GM18502 (cell line): ENCODE measurements around the gene PPP2R2B.
A peak's percentile ranks its signal among the peaks of the same experiment; 100 is the strongest.

Experiments
- ATAC-seq: cut with Tn5 transposase; IDR thresholded peaks from one replicate; pipeline ENCODE4 v1.9.1; 2021; ENCODE audit warnings: mild to moderate bottlenecking; ENCODE audit not compliant: unreplicated experiment, poor library complexity

PPP2R2B gene

GRCh38 chr5:146671561-146672295 is 206.8 kb downstream of the PPP2R2B start:
- ATAC-seq = no peak

GRCh38 chr5:146669656-146670055 is 208.9 kb downstream of the PPP2R2B start:
- no peak for ATAC-seq

- no peak for ATAC-seq
Observed at GRCh38 chr5:146667633-146668272, 210.8 kb downstream of the PPP2R2B start.

GRCh38 chr5:146662229-146662628 is 216.3 kb downstream of the PPP2R2B start:
- ATAC-seq = peak; percentile 68

GRCh38 chr5:146660376-146660960 is 218.1 kb downstream of the PPP2R2B start:
- no peak for ATAC-seq

GRCh38 chr5:146659961-146660360 is 218.6 kb downstream of the PPP2R2B start:
- no peak for ATAC-seq

- no peak for ATAC-seq
Observed at GRCh38 chr5:146656703-146657102, 221.9 kb downstream of the PPP2R2B start.

GRCh38 chr5:146653560-146653959 is 225.0 kb downstream of the PPP2R2B start:
- no peak for ATAC-seq

GRCh38 chr5:146652547-146652946 is 226.0 kb downstream of the PPP2R2B start:
- ATAC-seq = no peak

GRCh38 chr5:146647656-146648199 is 230.8 kb downstream of the PPP2R2B start:
- ATAC-seq = no peak

GRCh38 chr5:146646441-146646840 is 232.1 kb downstream of the PPP2R2B start:
- ATAC-seq = no peak

- ATAC-seq = no peak
Observed at GRCh38 chr5:146645342-146645741, 233.2 kb downstream of the PPP2R2B start.

GRCh38 chr5:146644831-146645230 is 233.7 kb downstream of the PPP2R2B start:
- ATAC-seq = no peak

- ATAC-seq = no peak
Observed at GRCh38 chr5:146643776-146644175, 234.8 kb downstream of the PPP2R2B start.

GRCh38 chr5:146642410-146642809 is 236.1 kb downstream of the PPP2R2B start:
- ATAC-seq = no peak

- ATAC-seq = no peak
Observed at GRCh38 chr5:146641941-146642340, 236.6 kb downstream of the PPP2R2B start.

- ATAC-seq = no peak
Observed at GRCh38 chr5:146640285-146640896, 238.2 kb downstream of the PPP2R2B start.

- ATAC-seq = no peak
Observed at GRCh38 chr5:146635443-146635842, 243.1 kb downstream of the PPP2R2B start.

GRCh38 chr5:146633323-146633764 is 245.2 kb downstream of the PPP2R2B start:
- ATAC-seq = no peak

- no peak for ATAC-seq
Observed at GRCh38 chr5:146632620-146633322, 245.8 kb downstream of the PPP2R2B start.
